Amniotic epithelial cell (primary cell): ENCODE results near the gene ZNF629.

Experiments
- DNase-seq: peaks from one replicate; pipeline ENCODE4 v3.0.0-alpha.2; 2010; ENCODE audit warnings: low read depth

The ZNF629 gene

DNA sequence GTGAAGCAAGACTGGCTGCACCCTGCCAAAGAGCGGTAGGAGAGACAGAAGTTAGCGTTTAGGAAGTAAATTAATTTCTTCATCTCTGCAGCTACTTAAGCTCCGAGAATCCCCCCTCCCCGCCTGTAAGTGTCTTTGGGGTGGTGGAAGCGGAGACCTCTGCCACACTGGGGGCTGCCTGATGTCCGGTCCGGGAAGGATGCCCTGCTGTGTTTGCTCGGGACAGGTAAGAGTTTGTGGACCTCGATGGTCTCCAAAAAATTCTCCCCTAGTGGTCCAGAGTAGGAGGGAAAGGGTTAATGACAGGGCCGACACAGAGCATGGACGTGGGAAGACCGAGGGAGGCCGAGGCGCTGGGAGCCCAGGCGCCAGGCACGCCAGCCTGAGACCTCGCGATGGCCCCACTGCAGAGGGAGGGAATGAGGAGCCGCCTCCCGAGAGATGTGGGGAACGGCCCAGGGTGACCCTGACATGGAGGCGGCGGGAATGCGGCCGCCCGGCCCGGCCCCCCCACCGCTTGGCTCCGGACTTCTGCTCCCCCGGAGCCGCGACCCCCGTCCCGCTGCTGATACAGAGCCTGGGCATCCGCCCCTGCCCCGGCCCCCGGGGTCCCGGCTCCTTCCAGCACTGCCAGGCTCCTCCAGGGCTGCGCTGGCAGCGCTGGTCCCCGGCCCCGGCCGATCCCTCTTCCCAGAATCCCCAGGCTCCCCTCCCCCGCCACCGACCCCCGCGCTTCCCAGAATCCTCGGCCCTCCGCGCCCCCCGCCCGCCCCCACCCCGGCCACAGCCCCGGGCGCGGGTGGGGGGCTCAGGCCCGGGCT lies 680 bp downstream of the ZNF629 start:
- DNase-seq: peak; percentile 70

DNA sequence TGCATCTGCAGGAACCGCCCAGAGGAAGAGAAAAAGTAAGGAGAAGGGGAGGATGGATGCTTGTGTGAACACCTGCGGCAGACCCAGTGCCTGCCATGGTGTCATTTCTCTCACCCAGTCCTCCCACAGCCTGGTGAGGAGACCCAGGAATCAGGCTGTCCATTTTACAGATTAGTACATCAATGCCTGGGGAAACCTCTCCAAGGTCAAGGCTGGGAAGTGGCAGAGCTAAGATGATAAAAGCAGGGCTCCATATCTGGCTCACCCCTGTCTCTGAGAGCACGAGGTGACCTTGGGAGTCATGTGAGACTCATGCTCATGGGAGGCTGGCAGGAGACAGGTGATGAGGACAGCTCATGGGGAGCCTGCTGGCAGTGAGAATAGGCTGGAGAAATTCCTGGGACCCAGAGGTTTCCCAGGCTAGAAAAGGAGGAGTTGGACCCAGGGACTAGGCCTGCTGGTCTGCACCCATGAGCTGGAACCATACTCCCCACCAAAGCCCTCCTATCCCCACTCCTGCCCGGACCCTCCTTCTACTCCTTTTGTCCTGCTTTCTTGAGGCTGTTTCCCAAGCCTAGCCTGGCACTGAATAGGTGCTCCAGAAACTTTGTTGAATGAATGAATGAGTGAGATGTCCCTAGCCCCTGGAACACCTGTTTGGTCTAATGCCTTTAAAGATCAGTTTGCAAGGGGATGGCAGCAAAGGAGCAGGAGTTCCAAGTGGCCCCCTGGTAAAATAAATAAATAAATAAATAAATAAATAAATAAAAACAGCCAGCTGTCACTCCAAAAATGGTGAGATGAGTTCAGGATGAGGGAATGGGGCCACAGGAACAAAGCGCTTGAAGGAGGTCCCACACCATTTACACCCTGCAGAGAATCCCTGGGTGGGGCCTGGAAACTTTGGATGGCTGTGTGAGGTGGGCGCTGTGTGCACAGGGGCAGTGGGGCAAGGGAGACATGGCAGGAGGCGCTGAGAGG lies 1.6 kb downstream of the ZNF629 start:
- peak; percentile 46 for DNase-seq

DNA sequence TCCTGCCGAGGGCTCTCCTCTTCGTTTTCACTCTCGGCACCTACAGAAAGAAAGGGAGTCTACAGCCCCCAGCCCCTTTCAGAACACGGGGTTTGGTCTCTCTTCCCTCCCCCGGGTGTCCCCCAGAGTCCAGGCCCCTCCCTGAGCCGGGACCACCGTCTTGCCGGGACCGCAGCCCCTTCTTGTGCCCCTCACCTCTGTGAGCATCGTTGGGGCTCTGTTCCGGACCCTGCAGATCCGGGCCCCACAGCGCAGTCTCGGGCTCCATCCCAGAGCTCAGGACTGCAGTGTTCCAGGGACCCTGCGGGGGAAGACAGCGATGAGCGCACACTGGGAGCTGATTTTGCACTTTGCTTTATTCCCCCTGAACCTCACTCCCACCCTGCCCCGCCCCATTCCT lies 2.8 kb downstream of the ZNF629 start:
- no peak for DNase-seq

DNA sequence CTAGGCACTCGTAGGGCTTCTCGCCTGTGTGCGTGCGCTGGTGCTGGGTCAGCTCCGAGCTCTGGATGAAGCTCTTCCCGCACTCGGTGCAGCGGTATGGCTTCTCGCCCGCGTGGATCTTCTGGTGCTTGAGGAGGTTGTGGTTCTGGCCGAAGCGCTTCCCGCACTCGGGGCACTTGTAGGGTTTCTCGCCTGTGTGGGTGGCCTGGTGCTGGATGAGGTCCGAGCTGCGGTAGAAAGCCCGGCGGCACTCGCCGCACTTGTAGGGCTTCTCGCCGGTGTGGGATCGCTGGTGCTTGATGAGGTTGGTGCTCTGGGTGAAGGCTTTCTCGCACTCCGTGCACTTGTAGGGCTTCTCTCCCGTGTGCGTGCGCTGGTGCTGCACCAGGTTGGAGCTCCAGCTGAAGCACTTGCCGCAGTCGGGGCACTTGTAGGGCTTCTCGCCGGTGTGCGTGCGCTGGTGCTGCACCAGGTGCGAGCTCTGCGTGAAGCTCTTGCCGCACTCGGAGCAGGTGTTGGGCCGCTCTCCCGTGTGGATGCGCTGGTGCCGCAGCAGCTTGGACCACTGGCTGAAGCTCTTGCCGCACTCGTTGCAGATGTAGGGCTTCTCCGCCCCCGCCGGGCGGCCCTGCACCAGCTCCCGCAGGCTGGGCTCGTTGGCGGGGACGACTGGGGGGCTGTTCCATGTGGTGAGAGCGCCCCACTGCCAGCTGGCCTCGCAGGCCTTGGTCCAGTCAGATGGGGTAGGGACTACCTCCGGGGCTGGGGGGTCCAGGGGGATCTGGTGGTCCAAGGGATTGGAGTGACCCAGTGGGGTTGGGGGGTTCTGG lies 3.5 kb downstream of the ZNF629 start:
- DNase-seq: no peak

DNA sequence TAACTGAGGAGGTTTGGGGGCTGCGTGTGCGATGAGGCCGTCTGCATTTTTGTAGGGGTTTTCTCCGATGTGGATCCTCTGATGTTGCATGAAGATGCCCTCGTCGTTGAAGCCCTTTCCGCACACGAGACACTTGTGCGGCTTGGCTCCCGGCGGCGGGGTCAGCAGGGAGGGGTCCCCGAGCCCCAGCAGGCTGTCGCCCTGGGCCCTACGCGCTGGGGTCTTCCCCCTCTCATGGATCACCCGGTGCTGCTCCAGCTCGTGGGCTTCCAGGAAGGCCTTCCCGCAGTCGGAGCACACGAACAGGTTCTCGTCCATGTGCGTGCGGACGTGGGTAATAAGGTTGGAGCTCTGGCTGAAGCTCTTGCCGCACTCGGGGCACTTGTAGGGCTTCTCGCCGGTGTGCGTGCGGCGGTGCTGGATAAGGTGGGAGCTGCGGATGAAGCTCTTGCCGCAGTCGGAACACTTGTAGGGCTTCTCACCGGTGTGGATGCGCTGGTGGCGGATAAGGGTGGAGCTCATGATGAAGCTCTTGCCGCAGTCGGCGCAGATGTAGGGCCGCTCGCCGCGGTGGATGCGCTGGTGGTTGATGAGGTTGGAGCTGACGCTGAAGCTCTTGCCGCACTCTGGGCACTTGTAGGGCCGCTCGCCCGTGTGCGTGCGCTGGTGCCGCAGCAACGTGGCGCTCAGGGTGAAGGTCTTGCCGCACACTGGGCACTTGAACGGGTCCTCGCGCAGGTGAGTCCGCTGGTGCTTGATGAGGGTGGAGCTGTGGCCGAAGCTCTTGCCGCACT lies 4.3 kb downstream of the ZNF629 start:
- DNase-seq: no peak

DNA sequence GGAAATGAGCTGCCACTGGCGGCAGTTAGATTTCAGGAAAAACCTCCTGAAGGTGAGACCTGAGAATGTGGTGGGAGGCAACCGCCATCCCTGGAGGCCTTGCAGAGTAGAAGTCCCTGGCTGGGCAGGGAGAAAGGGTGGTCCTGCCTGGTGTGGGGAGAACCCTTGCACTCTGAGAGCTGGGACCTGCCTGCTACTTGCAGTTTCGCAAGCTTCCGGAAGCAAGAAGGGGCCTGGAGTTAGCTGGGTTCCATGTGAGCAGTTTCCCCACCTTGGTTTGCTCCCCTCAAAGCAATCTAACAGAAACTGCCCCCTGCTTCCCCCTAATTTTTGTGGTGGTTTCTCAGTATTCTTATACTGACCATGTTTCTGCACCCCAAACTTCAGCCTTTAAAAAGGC lies 6.5 kb downstream of the ZNF629 start:
- DNase-seq: no peak

DNA sequence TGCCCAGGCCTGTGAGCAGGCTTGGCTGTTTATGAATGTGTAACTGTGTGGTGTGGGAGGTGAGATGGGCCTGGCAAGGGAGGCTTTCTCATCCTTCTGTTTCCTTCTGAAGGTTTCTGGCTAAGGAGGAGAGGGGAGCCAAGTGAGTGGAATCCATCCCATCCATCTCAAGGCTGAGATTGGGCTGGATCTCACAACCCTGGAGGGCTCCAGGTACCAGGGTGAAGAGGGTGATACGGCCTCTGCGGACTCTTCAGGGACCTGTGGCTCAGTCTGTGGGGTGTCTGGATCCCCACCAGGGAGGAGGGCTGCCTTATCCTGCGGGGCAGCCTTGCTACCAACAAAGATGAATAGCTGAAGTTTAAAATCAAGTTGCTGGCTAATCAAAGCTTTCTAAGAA lies 7.0 kb downstream of the ZNF629 start:
- no peak for DNase-seq

DNA sequence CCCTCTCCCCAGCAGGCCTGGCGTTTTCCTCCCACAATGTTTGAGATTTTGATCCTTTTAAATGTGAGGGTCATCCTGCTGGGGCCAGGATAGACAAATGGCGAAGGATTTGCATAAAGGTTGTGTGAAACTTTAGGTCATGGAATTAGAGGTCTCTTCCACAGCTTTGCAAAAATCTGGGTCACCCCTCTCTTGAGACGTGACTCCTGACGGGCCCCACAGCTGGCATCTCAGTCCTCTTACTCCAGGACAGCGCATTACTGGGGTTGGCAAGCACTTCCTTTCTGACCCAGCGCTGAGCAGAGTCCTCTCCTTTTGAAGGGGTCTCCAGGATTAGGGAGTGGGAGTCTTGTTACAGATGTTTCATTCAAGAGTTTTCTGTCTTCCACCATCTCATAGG lies 7.4 kb downstream of the ZNF629 start:
- no peak for DNase-seq

DNA sequence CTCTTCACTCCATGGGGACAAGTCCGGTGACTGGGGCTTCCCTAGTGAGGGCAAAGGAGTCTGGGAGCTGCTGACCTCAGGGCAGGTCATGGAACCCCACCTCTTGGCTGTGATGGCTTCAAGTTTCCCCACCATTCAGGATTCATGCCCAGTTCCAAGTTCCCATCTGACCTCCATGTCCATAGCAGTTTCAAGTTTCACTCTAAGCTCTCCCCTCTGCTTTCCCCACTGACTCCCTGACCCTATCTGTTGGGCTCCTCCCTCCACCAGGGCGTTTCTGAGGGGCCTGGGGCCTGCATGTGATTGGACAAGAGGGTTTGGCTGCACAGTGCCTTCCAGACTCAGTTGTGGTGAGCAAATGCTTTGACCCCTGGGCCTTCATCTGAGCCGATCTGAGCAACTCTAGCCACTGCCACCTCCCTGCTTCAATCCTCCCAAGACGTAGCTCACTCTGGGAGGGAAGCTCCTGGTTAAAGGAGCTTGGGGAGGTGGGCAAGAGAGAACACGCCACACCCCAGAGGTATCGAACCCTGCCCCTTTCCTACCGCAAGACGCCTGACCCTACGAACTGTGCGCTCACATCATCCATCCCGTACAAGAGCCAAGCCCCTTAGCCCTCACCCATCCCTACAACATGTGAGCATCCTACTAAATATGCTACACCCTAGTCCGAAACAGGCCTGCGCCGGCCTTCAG lies 8.3 kb downstream of the ZNF629 start:
- peak; percentile 68 for DNase-seq

DNA sequence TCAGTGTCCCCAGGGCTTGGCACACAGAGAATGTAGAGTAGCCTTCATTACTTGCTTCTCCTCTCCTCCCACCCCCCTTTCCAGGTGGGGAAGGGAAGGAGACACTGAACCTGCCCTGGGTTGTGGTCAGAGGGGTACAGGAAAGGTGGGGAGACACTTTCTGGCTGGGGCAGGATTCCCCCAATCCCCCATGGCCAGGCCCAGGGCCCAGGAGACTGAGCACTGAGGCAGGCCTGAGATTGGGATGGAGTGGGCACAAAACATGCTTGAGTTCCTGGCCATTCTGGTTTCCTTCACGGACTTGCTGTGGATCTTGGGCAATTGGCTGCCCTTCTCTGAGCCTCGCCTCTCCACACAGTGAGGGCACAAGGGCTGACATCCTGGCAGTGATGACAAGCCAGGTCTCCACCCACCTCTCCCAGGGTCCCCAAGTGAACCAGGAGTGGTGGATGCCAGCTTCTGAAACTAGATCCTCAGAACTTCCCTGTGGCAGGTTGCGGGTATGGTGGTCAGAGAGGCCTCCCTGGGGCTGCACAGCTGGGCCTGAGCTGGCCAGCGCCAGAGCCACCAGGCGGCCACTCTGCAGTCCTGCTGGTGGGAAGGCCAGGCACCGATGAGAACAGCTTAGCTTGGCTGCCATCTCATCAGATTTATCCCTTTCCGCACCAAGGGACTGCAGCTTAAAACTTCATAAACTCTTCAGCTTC lies 9.3 kb downstream of the ZNF629 start:
- DNase-seq: no peak

DNA sequence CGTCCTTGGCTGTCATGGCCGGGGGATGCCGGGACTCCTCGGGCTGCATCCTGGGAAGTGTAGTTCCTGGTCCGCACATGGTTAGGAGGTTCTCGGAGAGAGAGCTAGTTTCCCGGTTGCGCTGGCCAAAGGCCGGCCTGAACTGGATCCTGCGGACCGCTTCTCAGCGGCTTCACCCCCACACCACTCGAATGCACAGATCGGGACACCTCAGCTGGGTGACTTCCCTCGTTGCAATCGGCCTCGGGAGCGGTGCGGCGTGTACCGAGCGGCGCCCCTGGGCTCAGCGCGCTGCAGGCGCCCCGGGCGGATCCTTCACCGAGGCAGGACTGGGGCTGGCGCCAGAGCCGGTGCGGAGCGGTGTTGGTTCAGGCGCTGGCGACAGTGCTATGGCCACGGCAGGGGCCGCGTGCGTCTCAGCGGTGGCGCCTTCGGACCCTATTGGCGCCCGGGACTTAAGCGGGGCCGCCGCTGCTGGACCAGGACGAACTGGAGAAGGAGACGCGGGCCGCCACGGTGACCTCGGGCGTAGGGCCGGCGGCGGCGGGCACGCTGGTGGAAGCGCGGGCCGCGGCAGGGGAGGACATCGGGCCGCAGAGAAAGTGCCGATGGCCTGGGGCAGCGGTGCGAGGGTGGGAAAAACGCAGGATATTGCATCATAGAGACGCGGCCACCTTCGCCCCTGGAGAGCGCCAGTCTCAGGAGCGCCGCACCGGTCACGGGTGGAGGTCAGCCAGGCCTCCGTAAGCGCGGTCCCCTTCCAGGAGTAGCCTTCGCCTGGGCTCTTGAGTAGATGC lies 11.4 kb downstream of the ZNF629 start:
- peak; percentile 78 for DNase-seq

DNA sequence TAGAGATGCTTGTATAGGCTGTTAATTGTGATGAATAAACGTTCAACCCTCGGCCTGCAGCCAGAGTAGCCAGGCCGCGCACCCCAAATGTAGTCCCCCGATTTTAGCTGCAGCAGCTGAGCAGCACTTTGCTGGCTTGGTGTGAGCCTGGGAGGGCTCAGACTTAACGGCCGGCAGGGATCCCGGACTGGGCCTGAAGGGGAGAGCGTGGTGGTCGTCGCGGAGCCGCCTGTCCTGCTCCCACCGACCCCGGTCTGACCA lies 11.9 kb downstream of the ZNF629 start:
- no peak for DNase-seq

DNA sequence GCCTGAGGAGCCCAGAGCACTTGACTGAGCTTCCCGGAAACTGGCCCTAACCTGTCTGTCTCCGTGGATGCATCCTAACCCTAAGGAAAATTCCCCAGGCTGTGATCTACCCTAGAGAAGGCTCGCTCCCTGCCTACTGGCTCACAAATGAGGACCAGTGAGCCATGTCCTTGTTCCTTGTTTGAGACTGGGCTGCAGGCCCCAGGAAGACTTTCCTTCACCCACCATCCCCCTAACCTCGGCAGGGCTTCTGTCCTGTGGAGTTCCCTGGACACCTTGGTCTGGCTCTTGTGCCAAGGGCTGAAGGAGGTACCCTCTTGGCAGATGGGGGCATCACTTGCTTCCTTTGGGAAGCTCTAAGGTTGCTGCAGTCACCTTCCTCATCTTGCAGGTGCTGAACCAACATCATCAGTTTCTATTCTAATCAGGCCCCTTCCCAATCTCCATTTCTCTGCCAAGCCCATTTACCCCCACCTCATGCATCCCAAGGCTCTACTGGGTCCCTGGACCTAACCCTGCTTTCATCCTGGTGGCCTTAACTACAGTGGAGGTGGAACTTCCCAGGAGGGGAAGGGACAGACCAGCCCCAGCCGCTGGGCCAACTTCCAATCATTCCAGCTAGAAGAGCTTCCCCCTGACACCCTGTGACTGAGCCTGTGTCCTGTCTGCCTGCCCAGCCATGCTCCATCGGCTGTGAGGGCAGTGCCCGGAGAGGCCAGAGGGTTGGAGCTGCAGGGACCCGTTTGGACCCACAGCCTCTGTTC lies 12.5 kb downstream of the ZNF629 start:
- DNase-seq: no peak

DNA sequence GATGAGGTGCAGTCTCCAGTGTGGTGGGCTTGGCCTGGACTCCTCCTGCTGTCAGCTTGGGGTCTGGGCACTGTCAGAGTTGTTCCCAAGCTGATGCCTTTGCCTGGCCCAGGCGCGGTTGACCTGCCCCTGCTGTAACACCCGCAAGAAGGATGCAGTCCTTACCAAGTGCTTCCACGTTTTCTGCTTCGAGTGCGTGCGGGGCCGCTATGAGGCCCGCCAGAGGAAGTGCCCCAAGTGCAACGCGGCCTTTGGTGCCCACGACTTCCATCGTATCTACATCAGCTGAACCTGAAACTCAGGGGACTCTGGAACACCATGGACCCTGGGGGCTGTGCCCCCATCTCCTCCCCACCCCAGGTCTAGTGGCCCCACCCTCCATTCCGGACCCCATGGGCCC lies 13.2 kb downstream of the ZNF629 start:
- DNase-seq: no peak

DNA sequence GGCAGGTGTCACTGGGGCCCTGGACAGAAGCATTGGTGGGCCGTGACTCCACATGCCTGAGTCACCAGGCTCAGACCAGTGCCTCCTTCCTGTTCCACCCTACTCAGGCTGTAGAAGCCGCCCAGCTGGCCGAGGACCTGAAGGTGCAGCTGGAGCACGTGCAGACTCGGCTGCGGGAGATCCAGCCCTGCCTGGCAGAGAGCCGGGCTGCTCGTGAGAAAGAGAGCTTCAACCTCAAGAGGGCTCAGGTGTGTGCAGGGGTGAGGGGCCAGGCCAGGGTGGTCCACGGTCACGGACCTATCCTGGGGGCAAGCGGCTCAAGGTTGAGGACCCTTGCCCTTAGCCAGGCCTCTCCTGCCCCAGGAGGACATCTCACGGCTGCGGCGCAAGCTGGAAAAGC lies 15.3 kb downstream of the ZNF629 start:
- DNase-seq: no peak

DNA sequence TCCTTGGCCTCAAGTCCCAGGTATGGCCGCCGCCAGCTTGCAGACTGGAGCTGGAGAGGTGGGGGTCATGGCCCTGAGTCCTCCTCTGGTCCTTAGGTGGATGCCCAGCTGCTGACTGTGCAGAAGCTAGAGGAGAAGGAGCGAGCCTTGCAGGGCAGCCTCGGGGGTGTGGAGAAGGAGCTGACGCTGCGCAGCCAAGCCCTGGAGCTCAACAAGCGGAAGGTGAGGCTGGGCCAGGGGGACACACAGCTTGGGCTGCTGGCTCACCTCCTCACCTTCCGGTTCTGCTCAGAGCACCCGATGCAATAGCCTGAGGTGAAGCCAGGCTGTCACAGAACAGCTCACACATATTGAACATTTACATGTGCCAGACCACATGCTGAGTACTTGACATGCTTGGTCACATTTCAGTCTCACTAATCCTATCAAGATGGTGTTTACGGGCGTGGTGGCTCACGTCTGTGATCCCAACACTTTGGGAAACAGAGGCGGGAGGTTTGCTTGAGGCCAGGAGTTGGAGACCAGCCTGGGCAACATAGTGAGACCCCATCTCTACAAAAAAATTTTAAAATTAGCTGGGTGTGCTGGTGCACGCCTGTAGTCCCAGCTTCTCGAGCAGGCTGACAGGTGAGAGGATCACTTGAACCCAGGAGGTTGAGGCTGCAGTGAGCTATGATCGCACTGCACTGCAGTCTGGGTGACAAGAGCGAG lies 17.5 kb downstream of the ZNF629 start:
- no peak for DNase-seq

DNA sequence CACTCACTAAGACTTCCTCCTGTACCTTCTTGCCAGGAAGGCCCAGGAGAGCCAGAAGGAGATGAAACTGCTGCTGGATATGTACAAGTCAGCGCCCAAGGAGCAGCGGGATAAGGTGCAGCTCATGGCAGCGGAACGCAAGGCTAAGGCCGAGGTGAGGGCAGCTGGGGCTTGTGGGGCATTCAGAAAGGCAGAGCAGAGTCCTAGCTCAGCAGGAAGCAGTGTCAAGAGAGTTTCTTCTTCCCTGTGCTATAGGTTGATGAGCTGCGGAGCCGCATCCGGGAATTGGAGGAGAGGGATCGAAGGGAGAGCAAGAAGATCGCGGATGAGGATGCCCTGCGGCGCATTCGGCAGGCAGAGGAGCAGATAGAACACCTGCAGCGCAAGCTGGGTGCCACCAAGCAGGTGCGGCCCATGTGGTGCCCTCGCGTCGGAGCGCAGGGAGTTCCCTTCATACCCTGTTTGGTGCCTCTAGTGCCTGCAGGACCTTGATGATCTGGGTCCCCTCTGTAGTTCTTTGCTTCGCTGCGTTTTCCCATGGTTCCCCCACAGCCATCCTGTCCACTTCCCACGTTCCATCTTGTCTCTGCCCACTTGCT lies 18.3 kb downstream of the ZNF629 start:
- no peak for DNase-seq
